ENCODE results near the gene PPRC1.

DNA sequence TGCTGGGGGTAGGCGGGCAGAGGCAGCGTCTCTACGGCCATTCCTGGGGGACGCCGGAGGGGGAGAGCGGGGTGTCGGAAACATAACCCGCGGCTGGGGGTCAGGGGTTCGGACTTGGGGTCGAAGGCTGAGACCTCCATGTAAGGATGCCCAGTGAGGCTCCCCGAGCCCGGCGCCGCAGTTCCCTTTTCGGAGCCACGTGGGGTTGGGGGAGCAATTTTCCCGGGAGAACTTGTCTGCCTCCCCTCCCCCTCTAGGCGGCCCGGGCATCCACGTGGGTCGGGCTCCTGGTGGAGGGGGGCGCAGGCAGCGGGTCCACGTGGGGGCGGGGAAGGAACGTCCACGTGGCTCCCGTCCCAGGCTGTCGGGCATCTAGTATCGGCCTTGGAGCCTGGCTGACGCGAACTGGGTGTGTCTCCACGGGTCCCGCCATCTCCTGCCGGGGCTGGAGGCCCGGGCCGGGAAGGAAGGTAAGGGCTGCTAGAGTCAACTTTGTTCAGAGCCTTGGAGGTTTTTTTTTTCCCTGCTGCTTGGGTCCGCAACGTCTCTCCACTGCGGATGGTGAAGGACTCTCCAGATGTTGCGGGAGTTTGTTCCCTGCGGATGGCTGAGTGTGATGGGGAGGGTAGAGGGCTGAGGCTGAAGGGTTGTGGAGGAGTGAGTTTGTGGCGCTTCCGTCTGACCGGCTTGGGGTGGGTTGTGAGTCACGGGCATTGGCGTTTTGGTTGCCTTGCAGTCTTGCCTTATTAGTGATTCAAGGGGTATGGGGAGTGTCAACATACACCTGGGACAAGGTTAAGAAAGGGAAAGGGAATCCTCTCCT, 744 bp downstream of the PPRC1 start:
- TF ChIP-seq, protein P1, sequence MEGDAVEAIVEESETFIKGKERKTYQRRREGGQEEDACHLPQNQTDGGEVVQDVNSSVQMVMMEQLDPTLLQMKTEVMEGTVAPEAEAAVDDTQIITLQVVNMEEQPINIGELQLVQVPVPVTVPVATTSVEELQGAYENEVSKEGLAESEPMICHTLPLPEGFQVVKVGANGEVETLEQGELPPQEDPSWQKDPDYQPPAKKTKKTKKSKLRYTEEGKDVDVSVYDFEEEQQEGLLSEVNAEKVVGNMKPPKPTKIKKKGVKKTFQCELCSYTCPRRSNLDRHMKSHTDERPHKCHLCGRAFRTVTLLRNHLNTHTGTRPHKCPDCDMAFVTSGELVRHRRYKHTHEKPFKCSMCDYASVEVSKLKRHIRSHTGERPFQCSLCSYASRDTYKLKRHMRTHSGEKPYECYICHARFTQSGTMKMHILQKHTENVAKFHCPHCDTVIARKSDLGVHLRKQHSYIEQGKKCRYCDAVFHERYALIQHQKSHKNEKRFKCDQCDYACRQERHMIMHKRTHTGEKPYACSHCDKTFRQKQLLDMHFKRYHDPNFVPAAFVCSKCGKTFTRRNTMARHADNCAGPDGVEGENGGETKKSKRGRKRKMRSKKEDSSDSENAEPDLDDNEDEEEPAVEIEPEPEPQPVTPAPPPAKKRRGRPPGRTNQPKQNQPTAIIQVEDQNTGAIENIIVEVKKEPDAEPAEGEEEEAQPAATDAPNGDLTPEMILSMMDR (IDR thresholded peaks at IDR 0.05 in 8 of 11, conservative IDR thresholded peaks at IDR 0.05 in 3 of 11), result no peak
- no peak for TF ChIP-seq POLR2AphosphoS5 (IDR thresholded peaks at IDR 0.05)

All from spleen (tissue), 7 donors.